KMS-11 (cell line): Measurements from ENCODE around the gene MEX3B.

ENCODE experiments used
- H2AFZ ChIP-seq: fragments of 200-600 bp; sonication (generic); 2 replicates; pipeline ENCODE4 v1.6.1; 2016; ENCODE audit warnings: antibody characterized with exemption, mixed run types, low read depth
- H3K27ac ChIP-seq: fragments of 200-600 bp; sonication (generic); 2 replicates; pipeline ENCODE4 v1.6.1; 2016; ENCODE audit warnings: mild to moderate bottlenecking, mixed run types
- H3K27me3 ChIP-seq: fragments of 200-600 bp; sonication (generic); 2 replicates; pipeline ENCODE4 v1.6.1; 2017; ENCODE audit warnings: mild to moderate bottlenecking, low read depth, mixed run types, moderate library complexity; ENCODE audit not compliant: insufficient read depth
- H3K36me3 ChIP-seq: fragments of 200-600 bp; sonication (generic); 2 replicates; pipeline ENCODE4 v1.6.1; 2017; ENCODE audit warnings: mild to moderate bottlenecking, mixed run types; ENCODE audit not compliant: insufficient read depth
- H3K4me1 ChIP-seq: fragments of 200-600 bp; sonication (generic); 2 replicates; pipeline ENCODE4 v1.6.1; 2016; ENCODE audit warnings: mild to moderate bottlenecking, low read depth, mixed run types; ENCODE audit not compliant: poor library complexity, severe bottlenecking
- H3K4me2 ChIP-seq: fragments of 200-600 bp; sonication (generic); 2 replicates; pipeline ENCODE4 v1.7.0; 2016; ENCODE audit warnings: mild to moderate bottlenecking, mixed run types
- H3K4me3 ChIP-seq: fragments of 200-600 bp; sonication (generic); IDR thresholded peaks from 2 replicates; pipeline ENCODE4 v1.6.1; 2017; ENCODE audit warnings: low read depth, low read length, mixed read lengths; ENCODE audit not compliant: insufficient read depth
- H3K79me2 ChIP-seq: fragments of 200-600 bp; sonication (generic); 2 replicates; pipeline ENCODE4 v1.6.1; 2016; ENCODE audit warnings: low read depth, mixed run types; ENCODE audit not compliant: insufficient read depth
- H3K9ac ChIP-seq: fragments of 200-600 bp; sonication (generic); 2 replicates; pipeline ENCODE4 v1.6.1; 2016; ENCODE audit warnings: mild to moderate bottlenecking, mixed run types
- H4K20me1 ChIP-seq: fragments of 200-600 bp; sonication (generic); 2 replicates; pipeline ENCODE4 v1.6.1; 2016; ENCODE audit warnings: mild to moderate bottlenecking, mixed run types; ENCODE audit not compliant: insufficient read depth
- CTCF ChIP-seq: fragments of 200-600 bp; sonication (generic); conservative IDR thresholded peaks from 2 replicates; pipeline ENCODE4 v1.6.1; 2017; ENCODE audit warnings: low read depth, mild to moderate bottlenecking, antibody characterized with exemption, low read length, moderate library complexity, mixed read lengths

The MEX3B gene

GRCh38 chr15:82045892-82046665 is at the start of gene MEX3B:
MEX3B (minus strand) TSS chr15:82046018; CDS start chr15:82045705, 313 bp downstream.
- Histone ChIP-seq H2AFZ (peak within 1 kb of the TSS; percentile 90), H3K4me3 (no peak within 1 kb of the TSS), H3K4me2 (peak within 1 kb of the TSS; percentile 82), H3K27ac (peak within 1 kb of the TSS; percentile 80), H3K79me2 (no peaks in the 10 kb centered on the region), H3K9ac (peak within 1 kb of the TSS; percentile 73), H4K20me1 (no peaks in the 10 kb centered on the region), H3K36me3 (no peaks in the 10 kb centered on the region), H3K4me1 (no peaks in the 10 kb centered on the region), H3K27me3 (no peaks in the 10 kb centered on the region)
- TF ChIP-seq CTCF, result no peak

DNA sequence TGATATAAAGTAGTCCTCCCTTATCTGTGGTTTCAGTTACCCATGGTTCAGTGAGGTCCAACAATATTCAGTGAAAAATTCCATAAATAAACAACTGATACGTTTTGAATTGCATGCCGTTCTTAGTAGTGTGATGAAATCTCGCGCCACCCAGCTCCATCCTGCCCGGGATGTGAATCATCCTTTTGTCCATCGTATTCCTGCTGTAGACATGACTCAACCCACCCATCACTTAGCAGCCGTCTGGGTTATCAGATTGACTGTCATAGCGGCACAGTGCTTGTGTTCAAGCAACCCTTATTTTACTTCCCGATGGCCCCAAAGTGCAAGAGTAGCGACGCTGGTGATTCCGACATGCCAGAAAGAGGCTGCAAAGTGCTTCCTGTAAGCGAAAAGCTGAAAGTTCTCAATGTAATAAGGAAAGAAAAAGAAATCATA is 48.0 kb upstream of the MEX3B start:
- Histone ChIP-seq H4K20me1 (no peaks in the 10 kb centered on the region), H3K4me3 (no peak overlapping the region), H3K36me3 (no peaks in the 10 kb centered on the region), H3K79me2 (no peaks in the 10 kb centered on the region), H3K4me1 (no peaks in the 10 kb centered on the region), H3K4me2 (no peak overlapping the region), H2AFZ (no peak overlapping the region), H3K27ac (no peak overlapping the region), H3K27me3 (no peaks in the 10 kb centered on the region), H3K9ac (no peak overlapping the region)
- no peak for TF ChIP-seq CTCF

- Histone ChIP-seq H3K4me1 (no peaks in the 10 kb centered on the region), H3K79me2 (no peaks in the 10 kb centered on the region), H3K27me3 (no peaks in the 10 kb centered on the region), H3K4me2 (no peak overlapping the region), H2AFZ (no peak overlapping the region), H3K27ac (no peak overlapping the region), H3K4me3 (no peak overlapping the region), H3K9ac (no peak overlapping the region), H4K20me1 (no peaks in the 10 kb centered on the region), H3K36me3 (no peaks in the 10 kb centered on the region)
- no peak for TF ChIP-seq CTCF
These were observed 47.5 kb upstream of the MEX3B start for GRCh38 chr15:82093325-82093724.

GRCh38 chr15:82091636-82092140 is 45.9 kb upstream of the MEX3B start:
- H3K79me2 ChIP-seq, result no peaks in the 10 kb centered on the region
- H3K9ac ChIP-seq, result no peak overlapping the region
- H3K36me3 ChIP-seq, result no peaks in the 10 kb centered on the region
- no peak overlapping the region for H3K27ac ChIP-seq
- H3K4me2 ChIP-seq, result no peak overlapping the region
- H3K4me3 ChIP-seq, result no peak overlapping the region
- no peaks in the 10 kb centered on the region for H3K4me1 ChIP-seq
- H4K20me1 ChIP-seq, result no peaks in the 10 kb centered on the region
- H3K27me3 ChIP-seq, result no peaks in the 10 kb centered on the region
- TF ChIP-seq CTCF, result no peak
- H2AFZ ChIP-seq, result no peak overlapping the region
